GM10248 (cell line): Measurements from ENCODE around the gene EPHA4.

Experiments used
- CTCF ChIA-PET: fragments of 300-600 bp; sonication (Branson Sonifier 250); formaldehyde crosslinking; extraction: SDS; loops from one replicate; lab custom pipeline; 2021; ENCODE audit warnings: antibody characterized with exemption; lab: Yijun Ruan, JAX
- POLR2A ChIA-PET: fragments of 350-650 bp; sonication (Branson Sonifier 250); formaldehyde crosslinking; extraction: SDS; loops from one replicate; lab custom pipeline; 2020; ENCODE audit warnings: antibody characterized with exemption; lab: Yijun Ruan, JAX
- DNase-seq: peaks from one replicate; pipeline ENCODE4 v3.0.0; 2012; ENCODE audit errors: extremely low spot score
- TF ChIP-seq, protein P1 (sequence below): IDR thresholded peaks from 2 replicates; pipeline ENCODE4 v1.5.1; 2012; ENCODE audit warnings: mild to moderate bottlenecking, low read depth; ENCODE audit errors: extremely low read depth, missing control alignments, control extremely low read depth

EPHA4 gene

DNA sequence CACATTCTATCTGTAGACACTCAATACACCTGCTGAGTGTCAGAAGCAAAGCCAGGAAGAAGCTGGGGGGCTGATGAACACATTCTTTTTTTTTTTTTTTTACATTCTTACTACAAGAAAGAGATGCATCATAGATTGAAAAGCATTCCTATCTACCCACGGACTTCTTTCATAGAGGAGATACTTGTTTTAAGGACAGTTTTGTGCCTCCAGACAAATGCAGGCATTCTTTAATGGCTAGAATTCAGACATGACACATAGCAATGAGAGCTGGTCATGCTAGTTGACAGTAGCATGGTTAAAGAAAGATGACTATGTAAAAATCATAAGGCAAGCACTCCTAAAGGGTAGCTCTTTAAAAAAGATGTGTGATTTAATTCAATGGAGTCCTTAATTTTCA is 110.2 kb downstream of the EPHA4 start:
- POLR2A ChIA-PET: no interaction called here
- CTCF ChIA-PET: no interaction called here
- no peak for DNase-seq
- TF ChIP-seq, protein P1, sequence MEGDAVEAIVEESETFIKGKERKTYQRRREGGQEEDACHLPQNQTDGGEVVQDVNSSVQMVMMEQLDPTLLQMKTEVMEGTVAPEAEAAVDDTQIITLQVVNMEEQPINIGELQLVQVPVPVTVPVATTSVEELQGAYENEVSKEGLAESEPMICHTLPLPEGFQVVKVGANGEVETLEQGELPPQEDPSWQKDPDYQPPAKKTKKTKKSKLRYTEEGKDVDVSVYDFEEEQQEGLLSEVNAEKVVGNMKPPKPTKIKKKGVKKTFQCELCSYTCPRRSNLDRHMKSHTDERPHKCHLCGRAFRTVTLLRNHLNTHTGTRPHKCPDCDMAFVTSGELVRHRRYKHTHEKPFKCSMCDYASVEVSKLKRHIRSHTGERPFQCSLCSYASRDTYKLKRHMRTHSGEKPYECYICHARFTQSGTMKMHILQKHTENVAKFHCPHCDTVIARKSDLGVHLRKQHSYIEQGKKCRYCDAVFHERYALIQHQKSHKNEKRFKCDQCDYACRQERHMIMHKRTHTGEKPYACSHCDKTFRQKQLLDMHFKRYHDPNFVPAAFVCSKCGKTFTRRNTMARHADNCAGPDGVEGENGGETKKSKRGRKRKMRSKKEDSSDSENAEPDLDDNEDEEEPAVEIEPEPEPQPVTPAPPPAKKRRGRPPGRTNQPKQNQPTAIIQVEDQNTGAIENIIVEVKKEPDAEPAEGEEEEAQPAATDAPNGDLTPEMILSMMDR: no peak

GRCh38 chr2:221460136-221460535 is 112.0 kb downstream of the EPHA4 start:
- DNase-seq: no peak
- ChIA-PET POLR2A (no interaction called here), CTCF (interaction anchor here (0.8 to 1.3 kb wide), 2 partner anchors 15 to 16 kb away, joined by 3 read pairs; no protein-coding TSS in a partner anchor)
- TF ChIP-seq, protein P1: no peak

DNA sequence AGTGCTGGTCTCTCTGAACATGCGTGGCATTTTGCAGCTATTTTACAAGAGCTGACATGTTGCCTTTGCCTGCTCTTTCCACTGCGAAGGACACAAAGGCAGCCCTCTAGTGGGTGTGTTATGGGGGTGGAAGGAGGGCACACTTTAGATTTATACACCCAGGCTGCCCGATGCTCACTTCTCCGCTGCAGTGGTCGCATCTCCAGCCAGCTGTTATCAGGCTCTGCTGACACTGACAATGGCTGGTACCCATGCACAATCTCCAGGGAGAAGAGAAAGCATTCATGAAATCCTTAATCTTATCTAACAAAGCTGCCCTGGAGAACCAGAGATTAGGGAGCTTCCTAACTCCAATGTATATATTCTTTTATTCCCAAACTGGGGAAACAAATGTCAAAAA is 113.5 kb downstream of the EPHA4 start:
- ChIA-PET CTCF (interaction anchor here (0.8 to 1.4 kb wide), 3 partner anchors 9 to 115 kb away, joined by 3 to 4 read pairs (median 3); no protein-coding TSS in a partner anchor), POLR2A (no interaction called here)
- TF ChIP-seq, protein P1: no peak
- no peak for DNase-seq

DNA sequence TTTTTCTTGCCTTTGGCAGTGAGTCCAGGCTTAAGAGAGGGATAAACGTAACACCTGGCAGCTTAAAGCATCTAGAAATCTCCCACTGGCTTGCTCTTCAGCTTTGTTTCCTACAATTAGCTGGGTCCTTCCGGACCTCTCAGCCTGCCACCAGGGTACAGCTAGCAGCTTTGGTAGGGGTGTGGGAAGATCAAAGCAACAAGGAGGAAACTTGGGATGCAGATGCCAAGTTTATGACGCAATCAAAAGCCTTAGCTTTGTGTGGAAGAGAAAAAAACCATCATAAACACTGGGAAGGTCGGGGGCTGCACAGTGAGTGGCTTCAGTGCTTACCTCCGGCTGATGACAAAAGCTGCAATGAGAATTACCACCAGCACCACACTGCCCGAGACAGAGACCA is 116.9 kb downstream of the EPHA4 start:
- ChIA-PET POLR2A (no interaction called here), CTCF (interaction anchor here (1.1 to 1.6 kb wide), 3 partner anchors 10 to 16 kb away, joined by 3 to 7 read pairs (median 5); no protein-coding TSS in a partner anchor)
- no peak for DNase-seq
- TF ChIP-seq, protein P1: no peak

- no peak for DNase-seq
- TF ChIP-seq, protein P1: no peak
- ChIA-PET CTCF (interaction anchor here (1.1 to 1.6 kb wide), 3 partner anchors 10 to 15 kb away, joined by 3 to 7 read pairs (median 5); no protein-coding TSS in a partner anchor), POLR2A (no interaction called here)
Observed at GRCh38 chr2:221454459-221455105, 117.5 kb downstream of the EPHA4 start.

- ChIA-PET POLR2A (no interaction called here), CTCF (no interaction called here)
- DNase-seq: no peak
- TF ChIP-seq, protein P1: no peak
Observed at GRCh38 chr2:221451862-221452788, 120.0 kb downstream of the EPHA4 start.
